Measurements from ENCODE around the gene USF2. TPM values are rescaled to one million over a fixed set of nuclear protein-coding genes. Genes with fewer than 3 reads are reported as not detected.

USF2 gene
- total and polyA plus RNA-seq, 2 experiments from 2014 or later, result 30.2 to 55.6 TPM

- no peak overlapping the region for H2AFZ ChIP-seq
- H3K4me1 ChIP-seq (ENCODE audit: insufficient read depth), result peaks cover 12% of the 10 kb centered on the region
- H3K27ac ChIP-seq, result no peak overlapping the region
- H3K4me3 ChIP-seq, result no peak overlapping the region
- H3K9me3 ChIP-seq (ENCODE audit: low read depth), result no peaks in the 10 kb centered on the region
- H3K27me3 ChIP-seq, result no peaks in the 10 kb centered on the region
- no peaks in the 10 kb centered on the region for H3K36me3 ChIP-seq (replicated peaks; ENCODE audit: insufficient read depth, low read depth)
- peak overlapping the region; percentile 99 for H3K4me2 ChIP-seq
- H3K79me2 ChIP-seq, result peaks cover 26% of the 10 kb centered on the region
- no peak for TF ChIP-seq EZH2phosphoT487 (IDR thresholded peaks at IDR 0.05; ENCODE audit: low read depth, severe bottlenecking, unreplicated experiment)
- TF ChIP-seq CTCF (IDR thresholded peaks at IDR 0.05; ENCODE audit: poor library complexity), result no peak
- no peak for TF ChIP-seq EZH2 (IDR thresholded peaks at IDR 0.05; ENCODE audit: borderline replicate concordance)
- peaks cover 10% of the 10 kb centered on the region for H4K20me1 ChIP-seq (ENCODE audit: insufficient read depth, poor library complexity, severe bottlenecking)
- DNase-seq (ENCODE audit: low spot score), result no peak
- WGBS (ENCODE audit: low lambda C conversion rate, missing lambda C conversion rate), result 95% methylated on average over 10 of the region's 10 CpGs
- no peaks in the 10 kb centered on the region for H3K9me2 ChIP-seq (replicated peaks; ENCODE audit: insufficient read depth)
Observed at GRCh38 chr19:35265900-35266519, 2.8 kb upstream of the USF2 start.

- TF ChIP-seq CTCF (IDR thresholded peaks at IDR 0.05; ENCODE audit: poor library complexity), result no peak
- TF ChIP-seq EZH2 (IDR thresholded peaks at IDR 0.05; ENCODE audit: borderline replicate concordance), result no peak
- no peak for TF ChIP-seq EZH2phosphoT487 (IDR thresholded peaks at IDR 0.05; ENCODE audit: low read depth, severe bottlenecking, unreplicated experiment)
- Histone ChIP-seq H3K27ac (peak overlapping the region; percentile 100), H3K36me3 (replicated peaks; ENCODE audit: insufficient read depth, low read depth) (no peaks in the 10 kb centered on the region), H3K4me3 (peak overlapping the region; percentile 97), H3K27me3 (no peaks in the 10 kb centered on the region), H2AFZ (no peak overlapping the region), H3K79me2 (peaks cover 33% of the 10 kb centered on the region), H3K4me2 (peak overlapping the region; percentile 99), H3K9me3 (ENCODE audit: low read depth) (no peaks in the 10 kb centered on the region), H3K9me2 (replicated peaks; ENCODE audit: insufficient read depth) (no peaks in the 10 kb centered on the region), H4K20me1 (ENCODE audit: insufficient read depth, poor library complexity, severe bottlenecking) (peaks cover 10% of the 10 kb centered on the region), H3K4me1 (ENCODE audit: insufficient read depth) (peaks cover 12% of the 10 kb centered on the region)
- WGBS (ENCODE audit: low lambda C conversion rate, missing lambda C conversion rate), result 81% methylated on average over 34 of the region's 39 CpGs
- DNase-seq (ENCODE audit: low spot score), result peak; percentile 34
Observed at GRCh38 chr19:35266520-35267352, 2.0 kb upstream of the USF2 start.

- peaks cover 12% of the 10 kb centered on the region for H3K4me1 ChIP-seq (ENCODE audit: insufficient read depth)
Observed at GRCh38 chr19:35267353-35267817, 1.4 kb upstream of the USF2 start.

More at GRCh38 chr19:35267353-35267817, 1.4 kb upstream of the USF2 start:
- 28% methylated on average over 19 of the region's 40 CpGs for WGBS (ENCODE audit: low lambda C conversion rate, missing lambda C conversion rate)
- DNase-seq (ENCODE audit: low spot score), result peak; percentile 69
- peak overlapping the region; percentile 100 for H3K27ac ChIP-seq
- H3K4me3 ChIP-seq, result peak overlapping the region; percentile 97
- H3K9me2 ChIP-seq (replicated peaks; ENCODE audit: insufficient read depth), result no peaks in the 10 kb centered on the region
- peak overlapping the region; percentile 96 for H2AFZ ChIP-seq
- H3K4me2 ChIP-seq, result peak overlapping the region; percentile 99
- H3K27me3 ChIP-seq, result no peaks in the 10 kb centered on the region
- no peaks in the 10 kb centered on the region for H3K9me3 ChIP-seq (ENCODE audit: low read depth)
- no peaks in the 10 kb centered on the region for H3K36me3 ChIP-seq (replicated peaks; ENCODE audit: insufficient read depth, low read depth)
- peaks cover 10% of the 10 kb centered on the region for H4K20me1 ChIP-seq (ENCODE audit: insufficient read depth, poor library complexity, severe bottlenecking)
- peaks cover 34% of the 10 kb centered on the region for H3K79me2 ChIP-seq
- TF ChIP-seq EZH2 (IDR thresholded peaks at IDR 0.05; ENCODE audit: borderline replicate concordance) (no peak), CTCF (IDR thresholded peaks at IDR 0.05; ENCODE audit: poor library complexity) (no peak), EZH2phosphoT487 (IDR thresholded peaks at IDR 0.05; ENCODE audit: low read depth, severe bottlenecking, unreplicated experiment) (no peak)

All from hepatocyte (in vitro differentiated cells).